RCC 7860 (cell line): ENCODE measurements around the gene CTBP1.

Experiments
- DNase-seq: peaks from one replicate; pipeline ENCODE4 v3.0.0-alpha.2; 2015; ENCODE audit warnings: low spot score
- FAIRE-seq: peaks from 2 replicates; lab custom pipeline; 2012; peaks lifted over from hg19 to GRCh38; lab: Jason Lieb, UNC

The CTBP1 gene

GRCh38 chr4:1211891-1212545 is 36.9 kb downstream of the CTBP1 start:
- FAIRE-seq: no peak

DNA sequence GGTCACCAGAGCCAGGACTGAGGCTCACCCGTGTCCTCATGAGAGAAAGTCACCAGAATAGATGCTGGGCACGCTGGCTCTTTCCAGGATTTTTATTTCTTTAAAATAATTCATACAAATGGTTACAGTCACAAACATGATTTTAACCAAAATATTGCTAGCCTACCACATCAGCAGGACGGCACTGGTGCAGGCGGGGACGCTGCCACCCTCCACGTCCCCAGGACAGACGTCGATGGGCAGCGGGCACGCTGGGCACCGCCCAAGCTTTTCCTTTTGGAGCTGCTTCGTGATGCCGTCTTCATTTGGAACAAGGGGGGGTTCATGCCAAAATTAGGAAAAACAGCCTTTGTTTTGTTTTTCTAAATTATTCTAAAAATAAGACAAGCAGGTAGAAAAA is 37.6 kb downstream of the CTBP1 start:
- FAIRE-seq: no peak

More at GRCh38 chr4:1211891-1212545, 36.9 kb downstream of the CTBP1 start:
- DNase-seq: no peak

DNA sequence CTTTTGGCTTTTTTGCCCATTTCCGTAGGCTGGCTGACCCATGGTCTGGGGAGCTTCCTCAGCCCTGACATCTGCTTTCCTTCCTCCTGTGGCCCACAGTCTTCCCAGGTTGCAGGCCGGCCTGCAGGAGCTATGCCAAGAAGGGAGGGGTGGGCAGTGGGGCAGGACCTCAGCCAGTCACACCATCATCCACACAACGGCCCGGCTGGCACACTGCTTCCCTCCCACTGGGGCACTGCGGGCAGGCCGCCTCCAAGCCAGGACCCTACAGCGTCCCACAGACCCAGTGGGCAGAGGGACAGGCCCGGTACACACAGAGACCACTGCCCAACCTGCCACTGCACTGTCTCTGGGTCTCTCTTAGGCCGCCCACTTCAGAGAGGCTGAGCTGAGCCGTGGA is 38.0 kb downstream of the CTBP1 start:
- DNase-seq: no peak
- FAIRE-seq: no peak

More for the DNA sequence above, 37.6 kb downstream of the CTBP1 start:
- DNase-seq: no peak

DNA sequence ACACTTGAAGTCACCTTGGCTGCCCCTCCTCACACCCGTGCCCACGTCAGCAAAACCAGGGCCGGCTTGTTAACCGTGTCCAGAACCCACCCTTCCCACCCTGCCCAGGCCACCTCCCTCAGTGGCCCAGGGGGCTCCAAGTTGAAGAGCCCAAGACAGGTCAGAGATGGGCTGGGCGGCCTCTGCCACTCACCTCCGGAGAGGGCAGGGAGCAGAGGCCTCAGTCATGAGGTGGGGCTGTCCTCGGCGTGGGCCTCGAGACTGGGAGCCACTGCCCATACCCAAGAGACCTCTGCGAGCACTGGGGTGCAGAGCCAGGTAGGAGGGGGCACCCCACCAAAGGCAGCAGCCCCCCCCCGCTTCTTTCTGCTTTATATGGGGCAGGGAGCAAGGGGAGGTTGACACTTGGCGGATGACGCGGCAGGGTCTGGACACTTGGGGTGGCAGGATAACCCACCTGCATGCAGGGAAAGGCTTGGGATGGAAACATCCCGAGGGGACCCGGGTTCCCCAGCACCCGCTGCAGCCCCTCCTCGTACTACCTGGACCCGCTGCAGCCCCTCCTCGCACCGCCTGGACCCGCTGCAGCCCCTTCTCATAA is 38.6 kb downstream of the CTBP1 start:
- FAIRE-seq: no peak
- DNase-seq: no peak

DNA sequence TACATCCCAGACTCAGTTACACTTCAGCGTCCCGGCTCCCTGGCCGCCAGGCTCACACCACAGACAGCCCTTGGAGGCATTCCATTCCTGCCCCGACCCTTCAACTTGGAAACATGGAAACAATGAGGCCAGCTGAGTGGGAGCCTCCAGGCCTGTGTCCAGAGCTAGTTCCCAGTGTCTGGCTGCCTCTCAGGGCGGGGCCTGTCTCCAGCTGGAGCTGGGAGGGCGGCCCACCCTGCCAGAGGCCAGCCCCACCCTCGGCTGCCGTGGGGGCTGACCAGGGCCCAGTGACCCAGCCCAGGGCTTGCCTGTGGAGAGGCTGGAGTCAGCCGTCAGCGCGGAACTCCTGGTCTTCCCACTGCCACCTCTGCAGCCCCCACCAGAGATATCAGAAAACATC is 39.1 kb downstream of the CTBP1 start:
- FAIRE-seq: no peak
- no peak for DNase-seq

DNA sequence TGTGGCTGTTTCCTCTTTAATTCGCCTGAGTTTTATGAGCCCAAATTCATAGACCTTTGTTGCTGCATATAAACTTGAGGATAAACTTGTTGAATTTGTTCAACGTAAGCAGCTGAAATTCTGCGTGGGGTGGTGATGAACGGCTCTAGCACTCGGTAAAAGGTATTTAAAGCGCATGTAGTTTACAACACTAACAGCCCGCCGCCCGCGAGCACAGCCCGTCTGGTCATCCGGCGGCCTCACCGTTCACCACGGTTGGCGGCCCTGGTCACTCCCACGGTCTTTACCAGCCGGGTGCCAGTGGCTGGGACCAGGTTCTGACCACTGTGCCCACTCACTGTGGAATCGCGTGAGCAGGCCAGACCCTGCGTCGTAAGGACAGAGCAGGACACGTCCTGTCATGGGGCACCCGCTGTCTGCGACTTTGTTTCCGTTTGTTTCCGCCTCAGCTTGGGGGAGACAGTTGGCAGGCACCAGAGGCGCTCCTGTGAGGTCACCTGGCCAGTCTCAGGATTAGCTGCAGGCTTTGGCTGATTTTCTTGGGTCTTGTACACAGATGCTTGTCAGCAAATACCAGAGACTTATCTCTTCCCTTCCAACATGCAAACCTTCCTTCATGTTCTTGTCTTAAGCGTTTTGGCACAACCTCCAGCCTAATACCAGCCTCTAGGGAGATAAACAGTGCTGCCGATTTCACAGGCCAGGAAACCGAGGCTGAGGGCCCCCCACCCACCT is 39.8 kb downstream of the CTBP1 start:
- DNase-seq (no peak), FAIRE-seq (no peak)

DNA sequence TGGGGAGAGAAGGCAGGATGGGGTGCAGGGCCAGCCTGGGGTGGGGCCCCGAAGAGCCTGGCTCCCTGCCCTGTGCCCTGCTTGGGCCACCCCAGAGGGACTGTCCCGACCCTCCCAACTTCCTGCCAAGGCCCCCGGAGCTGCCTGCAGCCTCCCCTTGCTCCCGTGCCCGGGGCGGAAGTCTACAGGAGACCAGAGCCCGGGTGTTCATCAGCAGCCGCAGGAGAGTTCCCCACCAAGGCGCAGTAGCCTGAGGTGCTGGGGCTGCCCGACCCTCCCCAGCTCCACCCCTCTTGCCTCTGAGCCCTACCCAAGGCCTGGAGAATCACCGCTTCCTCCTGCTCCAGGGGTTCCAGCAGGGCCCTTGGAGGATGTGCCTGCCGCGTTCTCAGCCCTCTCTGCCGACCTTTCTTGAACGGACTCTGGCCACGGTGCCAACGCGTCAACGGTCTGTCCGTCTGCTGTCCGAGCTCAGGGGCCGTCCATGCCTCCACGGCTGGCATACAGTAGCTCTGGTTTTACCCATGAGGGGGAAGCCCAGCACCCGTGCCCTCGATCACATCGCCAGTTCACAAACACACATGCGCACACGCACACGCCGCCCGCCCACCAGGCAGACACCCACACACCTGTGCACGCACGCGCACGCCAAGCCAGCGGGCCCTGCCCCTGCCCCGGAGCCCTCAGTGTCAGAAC is 40.5 kb downstream of the CTBP1 start:
- DNase-seq (no peak), FAIRE-seq (no peak)

DNA sequence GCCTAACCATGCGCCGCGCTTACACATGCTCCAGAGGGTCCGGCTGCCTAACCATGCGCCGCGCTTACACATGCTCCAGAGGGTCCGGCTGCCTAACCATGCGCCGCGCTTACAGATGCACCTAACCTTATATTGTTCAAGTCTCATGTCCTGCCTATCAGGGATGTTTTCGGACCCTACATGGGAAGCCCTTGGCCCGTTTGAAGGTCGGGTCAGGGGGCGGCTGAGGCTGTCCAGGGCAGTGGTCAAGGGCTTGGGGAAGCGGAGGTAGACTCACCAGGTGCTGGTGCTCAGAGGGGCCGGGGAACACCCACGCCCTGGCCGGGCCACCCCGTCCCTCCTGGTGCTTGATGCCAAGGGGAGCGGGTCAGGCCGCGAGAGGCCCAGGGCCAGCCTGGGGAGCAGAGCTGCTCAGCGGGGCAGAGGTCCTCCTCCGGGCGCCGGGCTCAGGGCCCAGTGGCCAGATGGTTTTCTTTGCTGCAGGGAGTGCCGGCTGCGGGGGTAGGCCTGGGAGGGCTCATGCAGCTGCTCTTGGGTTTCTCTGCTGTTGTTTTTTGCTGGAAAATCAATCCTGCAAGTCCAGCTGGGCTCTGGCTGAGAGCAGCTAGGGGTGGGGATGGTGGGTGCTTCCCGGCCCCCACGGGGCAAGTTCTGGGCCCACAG is 41.2 kb downstream of the CTBP1 start:
- FAIRE-seq: no peak
- no peak for DNase-seq

GRCh38 chr4:1207157-1207470 is 41.8 kb downstream of the CTBP1 start:
- DNase-seq (no peak), FAIRE-seq (no peak)

- FAIRE-seq: no peak
- no peak for DNase-seq
These were observed 42.4 kb downstream of the CTBP1 start for GRCh38 chr4:1206299-1207156.

- DNase-seq (no peak), FAIRE-seq (no peak)
These were observed 43.2 kb downstream of the CTBP1 start for GRCh38 chr4:1205586-1206298.

GRCh38 chr4:1204828-1205585 is 43.9 kb downstream of the CTBP1 start:
- DNase-seq (no peak), FAIRE-seq (no peak)

- DNase-seq (no peak), FAIRE-seq (no peak)
These were observed 44.6 kb downstream of the CTBP1 start for GRCh38 chr4:1204286-1204827.

GRCh38 chr4:1203026-1203616 is 45.8 kb downstream of the CTBP1 start:
- no peak for FAIRE-seq
- DNase-seq: no peak

GRCh38 chr4:1202526-1203011 is 46.4 kb downstream of the CTBP1 start:
- DNase-seq: no peak
- no peak for FAIRE-seq

GRCh38 chr4:1201851-1202525 is 46.9 kb downstream of the CTBP1 start:
- DNase-seq (no peak), FAIRE-seq (no peak)

- no peak for FAIRE-seq
- no peak for DNase-seq
These were observed 48.4 kb downstream of the CTBP1 start for GRCh38 chr4:1200425-1201035.
